Spleen (tissue), 11 donors: ENCODE results near the gene STIM1. TPM values are rescaled to one million over a fixed set of nuclear protein-coding genes. Genes with fewer than 3 reads are reported as not detected.
A peak's percentile ranks its signal among the peaks of the same experiment; 100 is the strongest.

ENCODE experiments used
- DNase-seq: peaks from one replicate; pipeline ENCODE4 v3.0.0-alpha.2; 2020
- H3K27ac ChIP-seq, 8 donors: fragments of 200-600 bp; sonication (generic) in 7 of 8; 1 replicate in 4 of 8; 2 replicates in 4 of 8; pipeline versions ENCODE4 v1.5.0 to v1.8.0; 2016 to 2021; ENCODE audit warnings: inconsistent platforms in 4 of 8, mild to moderate bottlenecking in 4 of 8, moderate library complexity in 1 of 8
- H3K27me3 ChIP-seq, 7 donors: fragments of 200-600 bp; sonication (generic) in 6 of 7; replicated peaks in 1 of 7; 1 replicate in 4 of 7; 2 replicates in 3 of 7; pipeline versions ENCODE4 v1.5.0 to v1.8.0; 2016 to 2021; ENCODE audit warnings: inconsistent platforms in 3 of 7, mild to moderate bottlenecking in 1 of 7
- H3K36me3 ChIP-seq, 6 donors: fragments of 200-600 bp; sonication (generic) in 5 of 6; 1 replicate in 4 of 6; 2 replicates in 2 of 6; pipeline versions ENCODE4 v1.5.0 to v1.8.0; 2016 to 2021; ENCODE audit warnings: inconsistent platforms in 2 of 6
- H3K4me1 ChIP-seq, 6 donors: fragments of 200-600 bp; sonication (generic) in 5 of 6; 1 replicate in 3 of 6; 2 replicates in 3 of 6; pipeline versions ENCODE4 v1.5.0 to v1.8.0; 2016 to 2021; ENCODE audit warnings: inconsistent platforms in 3 of 6
- H3K4me3 ChIP-seq, 8 donors: fragments of 200-600 bp; sonication (generic) in 7 of 8; 1 replicate in 4 of 8; 2 replicates in 4 of 8; pipeline versions ENCODE4 v1.5.0 to v1.8.0; 2016 to 2021; ENCODE audit warnings: inconsistent platforms in 4 of 8, mild to moderate bottlenecking in 4 of 8, moderate library complexity in 2 of 8
- H3K9me3 ChIP-seq, 8 donors: fragments of 200-600 bp; sonication (generic) in 7 of 8; 1 replicate in 4 of 8; 2 replicates in 4 of 8; pipeline versions ENCODE4 v1.5.0 to v1.8.0; 2016 to 2021; ENCODE audit warnings: inconsistent platforms in 4 of 8
- POLR2A ChIP-seq, 3 donors: fragments of 450-650 bp; IDR thresholded peaks; one replicate each; pipeline ENCODE4 v1.5.1; 2017; ENCODE audit warnings: antibody characterized with exemption in 3 of 3, mild to moderate bottlenecking in 1 of 3
- POLR2AphosphoS5 ChIP-seq, 3 donors: sonication (generic); formaldehyde crosslinking; IDR thresholded peaks; one replicate each; pipeline ENCODE4 v1.5.1; 2017; ENCODE audit warnings: antibody characterized with exemption in 3 of 3
- WGBS, 5 donors: extraction: QIAGEN DNeasy Blood & Tissue Kit in 3 of 5; methylation state at CpG; one replicate each; pipeline versions ENCODE4 v1.1.5 to v1.1.7; 2013 to 2018; 5-methylcytosine and 5-hydroxymethylcytosine counted together
- intact Hi-C: fragments of 100-400 bp; cut with DNase I; formaldehyde crosslinking; loops from one replicate; pipeline ENCODE4 v1.15.0; 2023; ENCODE audit warnings: low total_unique reads
- polyA plus RNA-seq, 3 donors: library from polyadenylated mRNA; stranded (reverse); fragments of 200-250 nt; gene quantifications; one replicate each; pipeline ENCODE4 v1.2.1, GENCODE V29; 2013
- total RNA-seq, 7 donors: library from RNA; depleted of rRNA in 3 of 7; stranded (reverse); fragments of >200 nt in 3 of 7; fragmentation: NEBNext Ultra II Directional in 4 of 7; extraction: Animal tissue kit (Norgen Biotek cat#: 25700) in 4 of 7; gene quantifications; one replicate each; pipeline versions ENCODE4 v1.1.0 to v1.2.1, GENCODE V29; 2016 to 2021
- TF ChIP-seq, protein P1 (sequence below), 11 experiments: fragments of 200-600 bp in 7 of 11; fragments of 450-650 bp in 4 of 11; sonication (generic) in 4 of 11; IDR thresholded peaks in 8 of 11; conservative IDR thresholded peaks in 3 of 11; 1 replicate in 7 of 11; 2 replicates in 4 of 11; pipeline versions ENCODE4 v1.4.0 to v1.8.0; 2016 to 2021; ENCODE audit warnings: antibody characterized with exemption in 11 of 11, inconsistent platforms in 4 of 11, mild to moderate bottlenecking in 1 of 11
- donor health status: healthy with polysubstance abuse.
- donor health status: DM: no; HTN: no; CAD: no; lungs with moderate emphysema.
- donor health status: DM: no; HTN: no; CAD: no.
- donor health status: Bipolar disorder and iron deficiency.
- donor health status: healthy.
- donor health status: DM: no; HTN: no; CAD: no.
- donor health status: DM: yes; HTN: yes; CAD: no.

STIM1 gene
- total and polyA plus RNA-seq, 10 donors = 13.0 to 85.2 (median 58.0) TPM

DNA sequence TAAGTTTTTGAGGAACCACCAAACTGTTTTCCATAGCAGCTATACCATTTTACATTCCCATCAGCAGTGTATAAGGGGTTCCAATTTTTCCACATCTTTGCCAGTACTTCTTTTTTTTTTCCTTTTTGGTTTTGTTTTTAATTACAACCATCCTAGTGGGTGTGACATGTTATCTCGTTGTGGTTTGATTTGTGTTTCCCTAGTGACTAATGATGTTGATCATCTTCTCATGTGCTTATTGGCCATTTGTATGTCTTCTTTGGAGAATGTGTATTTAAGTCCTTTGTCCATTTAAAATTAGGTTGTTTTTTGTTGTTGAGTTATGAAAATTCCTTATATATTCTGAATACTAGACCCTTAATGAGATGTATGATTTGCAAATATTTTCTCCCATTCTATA, 59.3 kb downstream of the STIM1 start:
- Histone ChIP-seq H3K4me1 (peaks cover 16 to 95% (median 49%) of the 10 kb centered on the region in 6 donors), H3K27me3 (no peaks in the 10 kb centered on the region), H3K27ac (peak overlapping the region in 3 of 8 donors; percentile 17 to 46 (median 34)), H3K36me3 (no peaks in the 10 kb centered on the region), H3K9me3 (no peaks in the 10 kb centered on the region), H3K4me3 (no peak overlapping the region)
- TF ChIP-seq POLR2AphosphoS5 (IDR thresholded peaks at IDR 0.05) = no peak
- no peak for TF ChIP-seq POLR2A (IDR thresholded peaks at IDR 0.05)
- TF ChIP-seq, protein P1, sequence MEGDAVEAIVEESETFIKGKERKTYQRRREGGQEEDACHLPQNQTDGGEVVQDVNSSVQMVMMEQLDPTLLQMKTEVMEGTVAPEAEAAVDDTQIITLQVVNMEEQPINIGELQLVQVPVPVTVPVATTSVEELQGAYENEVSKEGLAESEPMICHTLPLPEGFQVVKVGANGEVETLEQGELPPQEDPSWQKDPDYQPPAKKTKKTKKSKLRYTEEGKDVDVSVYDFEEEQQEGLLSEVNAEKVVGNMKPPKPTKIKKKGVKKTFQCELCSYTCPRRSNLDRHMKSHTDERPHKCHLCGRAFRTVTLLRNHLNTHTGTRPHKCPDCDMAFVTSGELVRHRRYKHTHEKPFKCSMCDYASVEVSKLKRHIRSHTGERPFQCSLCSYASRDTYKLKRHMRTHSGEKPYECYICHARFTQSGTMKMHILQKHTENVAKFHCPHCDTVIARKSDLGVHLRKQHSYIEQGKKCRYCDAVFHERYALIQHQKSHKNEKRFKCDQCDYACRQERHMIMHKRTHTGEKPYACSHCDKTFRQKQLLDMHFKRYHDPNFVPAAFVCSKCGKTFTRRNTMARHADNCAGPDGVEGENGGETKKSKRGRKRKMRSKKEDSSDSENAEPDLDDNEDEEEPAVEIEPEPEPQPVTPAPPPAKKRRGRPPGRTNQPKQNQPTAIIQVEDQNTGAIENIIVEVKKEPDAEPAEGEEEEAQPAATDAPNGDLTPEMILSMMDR (IDR thresholded peaks at IDR 0.05 in 8 of 11, conservative IDR thresholded peaks at IDR 0.05 in 3 of 11) = no peak
- WGBS, 5 donors = 0 to 8% (median 5%) methylated on average over 1 of the region's 1 CpG
- no peak for DNase-seq
- intact Hi-C loops = no loop called here

DNA sequence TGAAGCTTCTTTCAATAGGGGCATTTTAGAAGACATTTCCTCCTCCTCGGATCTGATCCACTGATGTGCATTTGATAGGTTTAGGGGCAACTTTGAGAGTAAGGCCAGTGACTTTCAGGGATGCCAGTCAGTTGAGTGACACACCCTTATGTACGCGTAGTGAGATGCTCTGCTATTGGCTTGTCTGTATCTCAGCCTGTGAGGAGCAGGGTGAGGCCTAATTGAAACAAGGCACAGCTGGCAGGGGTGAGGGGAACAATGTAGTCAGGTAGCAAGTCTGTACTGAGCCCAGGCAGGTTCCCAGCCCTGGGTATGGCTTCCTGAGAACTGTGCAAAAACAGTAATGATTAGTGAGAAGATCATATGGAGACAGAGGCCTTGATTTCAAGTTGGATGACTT, 61.5 kb downstream of the STIM1 start:
- Histone ChIP-seq H3K4me1 (peaks cover 20 to 95% (median 59%) of the 10 kb centered on the region in 6 donors), H3K36me3 (peaks cover 0 to 3% (median 0%) of the 10 kb centered on the region in 6 donors), H3K4me3 (no peak overlapping the region), H3K27ac (peak overlapping the region in 1 of 8 donors; percentile 85), H3K27me3 (no peaks in the 10 kb centered on the region), H3K9me3 (no peaks in the 10 kb centered on the region)
- TF ChIP-seq, protein P1 (IDR thresholded peaks at IDR 0.05 in 8 of 11, conservative IDR thresholded peaks at IDR 0.05 in 3 of 11) = no peak
- no peak for TF ChIP-seq POLR2AphosphoS5 (IDR thresholded peaks at IDR 0.05)
- no peak for TF ChIP-seq POLR2A (IDR thresholded peaks at IDR 0.05)
- 57 to 74% (median 71%) methylated on average over 3 of the region's 3 CpGs for WGBS, 5 donors
- DNase-seq = no peak
- intact Hi-C loops = no loop called here

DNA sequence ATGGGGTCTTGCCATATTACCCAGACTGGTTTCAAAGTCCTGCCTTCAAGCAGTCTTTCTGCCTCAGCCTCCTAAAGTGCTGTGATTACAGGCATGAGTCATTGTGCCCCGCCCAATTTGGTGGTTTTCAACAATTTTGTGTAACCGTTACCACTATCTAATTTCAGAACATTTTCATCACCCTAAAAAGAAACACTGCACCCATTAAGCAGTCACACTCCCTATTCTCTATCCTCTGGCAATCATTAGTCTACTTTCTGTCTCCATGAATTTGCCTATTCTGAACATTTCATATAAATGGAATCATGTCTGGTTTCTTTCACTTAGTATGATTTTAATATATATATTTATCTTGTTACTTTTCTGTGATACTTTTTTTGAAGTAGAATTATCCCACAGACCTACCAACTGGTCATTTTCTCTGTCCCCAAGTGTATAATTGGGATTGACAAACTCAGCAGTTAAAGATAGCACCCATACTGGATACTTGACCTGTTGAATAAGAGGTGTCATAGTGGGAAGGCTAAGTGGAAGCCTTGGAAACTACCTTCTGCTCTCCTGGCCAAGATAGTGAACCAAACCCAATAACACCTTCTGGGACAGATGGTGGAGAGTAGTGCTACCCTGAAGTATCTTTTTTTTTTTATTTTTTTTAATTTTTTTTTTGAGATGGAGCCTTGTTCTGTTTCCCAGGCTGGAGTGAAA, 64.8 kb downstream of the STIM1 start:
- intact Hi-C loops = no loop called here
- TF ChIP-seq POLR2AphosphoS5 (IDR thresholded peaks at IDR 0.05) (no peak), POLR2A (IDR thresholded peaks at IDR 0.05) (no peak)
- TF ChIP-seq, protein P1 (IDR thresholded peaks at IDR 0.05 in 8 of 11, conservative IDR thresholded peaks at IDR 0.05 in 3 of 11) = no peak
- H3K36me3 ChIP-seq = peaks cover 0 to 3% (median 0%) of the 10 kb centered on the region in 6 donors
- peaks cover 15 to 81% (median 38%) of the 10 kb centered on the region in 6 donors for H3K4me1 ChIP-seq
- H3K4me3 ChIP-seq = peak overlapping the region in 1 of 8 donors; percentile 8
- 22 to 64% (median 38%) methylated on average over 2 of the region's 2 CpGs for WGBS, 5 donors
- no peaks in the 10 kb centered on the region for H3K27me3 ChIP-seq
- peak overlapping the region in 7 of 8 donors; percentile 26 to 85 (median 82) for H3K27ac ChIP-seq
- no peaks in the 10 kb centered on the region for H3K9me3 ChIP-seq
- no peak for DNase-seq

DNA sequence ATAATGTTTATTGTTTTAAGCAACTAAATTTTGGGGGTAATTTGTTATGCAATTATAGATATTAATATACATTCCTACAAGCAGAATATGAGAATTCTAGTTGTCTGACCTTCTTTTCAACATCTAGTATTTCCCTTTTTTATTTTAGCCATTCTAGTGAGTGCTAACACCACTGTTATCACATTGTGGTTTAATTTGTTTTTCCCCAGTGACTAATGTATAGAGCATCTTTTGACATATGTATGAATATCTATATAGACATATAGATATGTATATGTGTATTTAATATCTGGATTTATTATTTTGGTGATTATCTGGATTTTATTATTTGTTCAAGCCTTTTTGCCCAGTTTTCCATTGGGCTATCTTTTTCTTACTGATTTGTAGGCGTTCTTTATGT, 66.6 kb downstream of the STIM1 start:
- 93 to 100% (median 95%) methylated on average over 1 of the region's 1 CpG for WGBS, 5 donors

More for the DNA sequence above, 66.6 kb downstream of the STIM1 start:
- TF ChIP-seq POLR2AphosphoS5 (IDR thresholded peaks at IDR 0.05) (no peak), POLR2A (IDR thresholded peaks at IDR 0.05) (no peak)
- TF ChIP-seq, protein P1 (IDR thresholded peaks at IDR 0.05 in 8 of 11, conservative IDR thresholded peaks at IDR 0.05 in 3 of 11) = no peak
- intact Hi-C loops = no loop called here
- peak overlapping the region in 2 of 8 donors; percentile 13 to 85 for H3K27ac ChIP-seq
- peaks cover 9 to 78% (median 29%) of the 10 kb centered on the region in 6 donors for H3K4me1 ChIP-seq
- H3K27me3 ChIP-seq = no peaks in the 10 kb centered on the region
- H3K4me3 ChIP-seq = no peak overlapping the region
- no peaks in the 10 kb centered on the region for H3K9me3 ChIP-seq
- DNase-seq = no peak
- H3K36me3 ChIP-seq = peaks cover 0 to 3% (median 0%) of the 10 kb centered on the region in 6 donors
